ENCODE data around the gene CST7.
A peak's percentile ranks its signal among the peaks of the same experiment; 100 is the strongest.

DNA sequence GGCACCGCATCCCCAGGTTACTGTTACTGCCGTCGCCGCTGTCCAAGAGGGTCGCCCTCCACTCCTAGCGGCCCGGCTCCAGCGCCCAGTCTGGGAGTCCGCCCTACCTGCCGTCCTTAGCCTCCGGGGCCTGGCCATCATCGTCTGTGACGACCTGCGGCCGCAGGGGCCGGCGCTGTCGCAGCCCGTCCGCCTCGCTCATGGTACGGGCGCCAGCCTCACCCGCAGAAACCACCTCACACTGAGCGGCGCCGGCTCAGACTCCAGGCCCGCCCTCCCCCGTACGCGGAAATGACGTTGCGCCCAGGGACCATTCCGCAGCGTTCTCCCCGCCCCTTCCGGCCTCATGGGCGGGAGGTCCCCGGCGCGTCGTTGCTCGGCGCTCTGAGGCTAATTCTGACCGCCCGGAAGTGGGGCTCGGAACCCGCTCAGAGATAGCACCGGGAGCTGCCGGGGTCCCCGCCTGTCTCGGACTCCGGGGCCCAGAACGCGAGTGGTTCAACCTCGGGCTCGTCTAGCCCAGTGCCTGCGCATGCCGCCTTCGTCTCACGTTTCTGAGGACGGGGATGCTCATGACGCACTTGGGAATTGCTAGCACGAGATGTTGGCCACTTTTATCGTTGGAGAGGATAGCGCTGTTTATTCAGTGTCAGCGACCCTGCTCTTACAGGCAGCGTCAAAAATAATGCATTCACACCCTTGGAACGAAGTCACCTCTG is 43.6 kb downstream of the CST7 start, which contains the start of gene APMAP:
- TF ChIP-seq POLR2A (IDR thresholded peaks at IDR 0.05; ENCODE audit: borderline replicate concordance, extremely low read depth, insufficient read depth, insufficient read length) (peak; percentile 86), EZH2 (IDR thresholded peaks at IDR 0.05) (no peak)
- TF ChIP-seq, protein P1, sequence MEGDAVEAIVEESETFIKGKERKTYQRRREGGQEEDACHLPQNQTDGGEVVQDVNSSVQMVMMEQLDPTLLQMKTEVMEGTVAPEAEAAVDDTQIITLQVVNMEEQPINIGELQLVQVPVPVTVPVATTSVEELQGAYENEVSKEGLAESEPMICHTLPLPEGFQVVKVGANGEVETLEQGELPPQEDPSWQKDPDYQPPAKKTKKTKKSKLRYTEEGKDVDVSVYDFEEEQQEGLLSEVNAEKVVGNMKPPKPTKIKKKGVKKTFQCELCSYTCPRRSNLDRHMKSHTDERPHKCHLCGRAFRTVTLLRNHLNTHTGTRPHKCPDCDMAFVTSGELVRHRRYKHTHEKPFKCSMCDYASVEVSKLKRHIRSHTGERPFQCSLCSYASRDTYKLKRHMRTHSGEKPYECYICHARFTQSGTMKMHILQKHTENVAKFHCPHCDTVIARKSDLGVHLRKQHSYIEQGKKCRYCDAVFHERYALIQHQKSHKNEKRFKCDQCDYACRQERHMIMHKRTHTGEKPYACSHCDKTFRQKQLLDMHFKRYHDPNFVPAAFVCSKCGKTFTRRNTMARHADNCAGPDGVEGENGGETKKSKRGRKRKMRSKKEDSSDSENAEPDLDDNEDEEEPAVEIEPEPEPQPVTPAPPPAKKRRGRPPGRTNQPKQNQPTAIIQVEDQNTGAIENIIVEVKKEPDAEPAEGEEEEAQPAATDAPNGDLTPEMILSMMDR (IDR thresholded peaks at IDR 0.05 in 2 of 3, conservative IDR thresholded peaks at IDR 0.05 in 1 of 3; ENCODE audit: borderline replicate concordance in 1 of 3, insufficient read depth in 1 of 3, low read depth in 2 of 3, low read length in 2 of 3) = no peak
- TF ChIP-seq, protein P2, sequence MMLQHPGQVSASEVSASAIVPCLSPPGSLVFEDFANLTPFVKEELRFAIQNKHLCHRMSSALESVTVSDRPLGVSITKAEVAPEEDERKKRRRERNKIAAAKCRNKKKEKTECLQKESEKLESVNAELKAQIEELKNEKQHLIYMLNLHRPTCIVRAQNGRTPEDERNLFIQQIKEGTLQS (IDR thresholded peaks at IDR 0.05) = no peak
